CD4-positive, alpha-beta T cell treated with Interleukin-2 at 100 ng/mL for 4 hours (primary cell): ENCODE data around the gene BRAF.
A peak's percentile ranks its signal among the peaks of the same experiment; 100 is the strongest.
"Not testable (repeated sequence)": the region's sequence is repeated elsewhere in the genome, so short reads cannot be mapped to it uniquely, and the experiment has no call there.

ENCODE experiments used
- DNase-seq: peaks from one replicate; pipeline ENCODE4 v3.0.0-alpha.2; 2020; ENCODE audit warnings: low spot score

Gene BRAF

GRCh38 chr7:140924821-140925421 is at the start of gene BRAF:
TSS of gene BRAF (minus strand) at chr7:140924929. CDS start at chr7:140924703, 226 bp downstream.
- peak; percentile 93 for DNase-seq

GRCh38 chr7:140972876-140973829 is 48.4 kb upstream of the BRAF start:
- no peak for DNase-seq

GRCh38 chr7:140972344-140972743 is 47.6 kb upstream of the BRAF start:
- DNase-seq: no peak

GRCh38 chr7:140967438-140967837 is 42.7 kb upstream of the BRAF start:
- no peak for DNase-seq

- no peak for DNase-seq
Measured at GRCh38 chr7:140966561-140967233, 42.0 kb upstream of the BRAF start.

- no peak for DNase-seq
Measured at GRCh38 chr7:140961117-140961516, 36.4 kb upstream of the BRAF start.

GRCh38 chr7:140956997-140957396 is 32.3 kb upstream of the BRAF start:
- not testable (repeated sequence) for DNase-seq

- no peak for DNase-seq
Measured at GRCh38 chr7:140945940-140946339, 21.2 kb upstream of the BRAF start.

- DNase-seq: not testable (repeated sequence)
Measured at GRCh38 chr7:140942242-140942641, 17.5 kb upstream of the BRAF start.

GRCh38 chr7:140940898-140941297 is 16.2 kb upstream of the BRAF start:
- no peak for DNase-seq

- DNase-seq: no peak
Measured at GRCh38 chr7:140937702-140938264, 13.1 kb upstream of the BRAF start.

- DNase-seq: no peak
Measured at GRCh38 chr7:140928491-140929309, 4.0 kb upstream of the BRAF start.

GRCh38 chr7:140927945-140928344 is 3.2 kb upstream of the BRAF start:
- not testable (repeated sequence) for DNase-seq

GRCh38 chr7:140927351-140927750 is 2.6 kb upstream of the BRAF start:
- DNase-seq: no peak

GRCh38 chr7:140926021-140926817 is 1.5 kb upstream of the BRAF start:
- no peak for DNase-seq

- DNase-seq: peak; percentile 74
Measured at GRCh38 chr7:140924019-140924820, 509 bp downstream of the BRAF start.

- no peak for DNase-seq
Measured at GRCh38 chr7:140923358-140924006, 1.2 kb downstream of the BRAF start.

- no peak for DNase-seq
Measured at GRCh38 chr7:140922741-140923345, 1.9 kb downstream of the BRAF start.

GRCh38 chr7:140920745-140921144 is 4.0 kb downstream of the BRAF start:
- no peak for DNase-seq
